K562 (cell line): ENCODE measurements around the gene TSPAN18. TPM values are rescaled to one million over a fixed set of nuclear protein-coding genes. Genes with fewer than 3 reads are reported as not detected.

Source experiments
- ATAC-seq: fragments of 200-7000 bp; cut with Tn5 transposase; 3 replicates; pipeline ENCODE4 v1.9.1; 2020; ENCODE audit warnings: moderate library complexity
- BruUV-seq: library from RNA; stranded (reverse); fragments of 400-500 nt; replicated peaks from 2 replicates; lab custom pipeline; 2021; lab: Mats Ljungman, UMichigan
- CTCF ChIA-PET: fragments of 300-600 bp; formaldehyde crosslinking; extraction: SDS; loops from one replicate; lab custom pipeline; 2021; ENCODE audit warnings: low intra/inter-chr PET ratio; lab: Yijun Ruan, JAX
- POLR2A ChIA-PET: fragments of 300-600, 350-650 bp; sonication (Branson Sonifier 250); formaldehyde crosslinking; extraction: SDS; loops from one replicate; lab custom pipeline; 2021; ENCODE audit warnings: antibody characterized with exemption, inconsistent platforms; lab: Yijun Ruan, JAX
- DNase-seq, 4 experiments: peaks; one replicate each; pipeline versions ENCODE4 v3.0.0 to v3.0.0-alpha.2; 2011 to 2018; ENCODE audit warnings: low spot score in 3 of 4, mixed read lengths in 3 of 4; ENCODE audit errors: extremely low read depth in 1 of 4
- FAIRE-seq: peaks from 2 replicates; lab custom pipeline; 2011; peaks lifted over from hg19 to GRCh38; lab: Jason Lieb, UNC
- H2AFZ ChIP-seq: 2 replicates; pipeline ENCODE4 v1.6.0; 2011; ENCODE audit warnings: low read depth, low read length, control low read depth, inconsistent platforms
- H3K27ac ChIP-seq: fragments of 200-600 bp; 3 replicates; pipeline ENCODE4 v1.8.0; 2011; ENCODE audit warnings: low read depth, mild to moderate bottlenecking, control low read depth, inconsistent platforms, low read length, moderate library complexity, mixed read lengths; ENCODE audit errors: extremely low read depth
- H3K27me3 ChIP-seq, 2 experiments: fragments of 300-600 bp in 1 of 2; 2 replicates in 1 of 2; 3 replicates in 1 of 2; pipeline versions ENCODE4 v1.6.0 to v1.8.0; 2011; ENCODE audit warnings: inconsistent platforms in 2 of 2, low read length in 2 of 2, mild to moderate bottlenecking in 1 of 2, mixed read lengths in 1 of 2, moderate library complexity in 1 of 2; ENCODE audit not compliant: control insufficient read depth in 2 of 2, insufficient read depth in 2 of 2
- H3K36me3 ChIP-seq: fragments of 300-600 bp; 3 replicates; pipeline ENCODE4 v1.8.0; 2011; ENCODE audit warnings: mild to moderate bottlenecking, low read length, inconsistent platforms; ENCODE audit not compliant: control insufficient read depth, insufficient read depth
- H3K4me1 ChIP-seq, 2 experiments: fragments of 200-600 bp in 1 of 2; replicated peaks in 1 of 2; 2 replicates in 1 of 2; 3 replicates in 1 of 2; pipeline versions ENCODE4 v1.5.1 to v1.8.0; 2011; ENCODE audit warnings: inconsistent platforms in 2 of 2, low read length in 2 of 2, mild to moderate bottlenecking in 1 of 2, mixed read lengths in 1 of 2, moderate library complexity in 1 of 2; ENCODE audit not compliant: control insufficient read depth in 2 of 2, insufficient read depth in 2 of 2
- H3K4me2 ChIP-seq: 2 replicates; pipeline ENCODE4 v1.6.1; 2011; ENCODE audit warnings: low read length, control low read depth, inconsistent platforms, mixed read lengths; ENCODE audit not compliant: insufficient read depth
- H3K4me3 ChIP-seq: fragments of 200-600 bp; sonication (generic), shearing (Covaris generic); 2 replicates; pipeline ENCODE4 v1.5.1; 2016; ENCODE audit warnings: control low read depth, inconsistent platforms
- H3K79me2 ChIP-seq: fragments of 200-600 bp; 3 replicates; pipeline ENCODE4 v1.8.0; 2011; ENCODE audit warnings: low read length, inconsistent platforms; ENCODE audit not compliant: control insufficient read depth, insufficient read depth
- H3K9ac ChIP-seq, 2 experiments: 2 replicates each; pipeline versions ENCODE4 v1.6.0 to v1.6.1; 2011; ENCODE audit warnings: low read depth in 2 of 2, low read length in 2 of 2, control low read depth in 1 of 2, inconsistent platforms in 1 of 2, mild to moderate bottlenecking in 1 of 2, mixed read lengths in 1 of 2; ENCODE audit not compliant: insufficient read depth in 1 of 2
- H3K9me1 ChIP-seq: one replicate; pipeline ENCODE4 v1.6.0; 2011; ENCODE audit warnings: inconsistent platforms, mild to moderate bottlenecking, low read length, moderate library complexity; ENCODE audit not compliant: control insufficient read depth, insufficient read depth
- H3K9me3 ChIP-seq: replicated peaks from 2 replicates; pipeline ENCODE4 v1.5.1; 2011; ENCODE audit warnings: low read depth, low read length, inconsistent platforms; ENCODE audit not compliant: control insufficient read depth, insufficient read depth
- H4K20me1 ChIP-seq: replicated peaks from 2 replicates; pipeline ENCODE4 v1.6.1; 2011; ENCODE audit warnings: low read length, inconsistent platforms, mixed read lengths; ENCODE audit not compliant: control insufficient read depth, insufficient read depth
- AFF4 ChIP-seq: sonication (generic); formaldehyde crosslinking; IDR thresholded peaks from 2 replicates; pipeline ENCODE4 v1.8.0; 2023; ENCODE audit warnings: mild to moderate bottlenecking, missing genetic modification reagents
- ATF4 ChIP-seq: fragments of 450-650 bp; formaldehyde crosslinking; IDR thresholded peaks from 2 replicates; pipeline ENCODE4 v1.4.0; 2022; ENCODE audit warnings: mild to moderate bottlenecking, moderate library complexity
- BRCA1 ChIP-seq, 2 experiments: fragments of 450-650 bp in 1 of 2; sonication (generic) in 1 of 2; formaldehyde crosslinking in 1 of 2; IDR thresholded peaks; 2 replicates each; pipeline versions ENCODE4 v1.5.0 to v1.6.1; 2017 to 2020; ENCODE audit warnings: mild to moderate bottlenecking in 1 of 2, missing genetic modification reagents in 1 of 2
- HCFC1 ChIP-seq: IDR thresholded peaks from 2 replicates; pipeline ENCODE4 v1.6.1; 2012; ENCODE audit warnings: low read depth, low read length, improper control_type of control experiment
- HOMEZ ChIP-seq: fragments of 250-450 bp; sonication (Bioruptor Pico); IDR thresholded peaks from 2 replicates; pipeline ENCODE4 v1.4.0; 2020; ENCODE audit warnings: mild to moderate bottlenecking, moderate library complexity
- MEIS2 ChIP-seq: fragments of 450-650 bp; IDR thresholded peaks from 2 replicates; pipeline ENCODE4 v1.6.1; 2014; ENCODE audit warnings: mild to moderate bottlenecking; ENCODE audit not compliant: partially characterized antibody
- SFPQ ChIP-seq: fragments of 200-400 bp; formaldehyde crosslinking; IDR thresholded peaks from 2 replicates; pipeline ENCODE4 v1.6.1; 2017; ENCODE audit warnings: mild to moderate bottlenecking, low read depth, low read length, moderate library complexity
- ZKSCAN3 ChIP-seq: fragments of 250-450 bp; sonication (Bioruptor Pico); IDR thresholded peaks from 2 replicates; pipeline ENCODE4 v1.4.0; 2020
- ZNF121 ChIP-seq: sonication (generic); formaldehyde crosslinking; conservative IDR thresholded peaks from 2 replicates; pipeline ENCODE4 v1.8.0; 2022; ENCODE audit warnings: missing genetic modification reagents
- ZNF165 ChIP-seq: fragments of 250-450 bp; sonication (Bioruptor Pico); IDR thresholded peaks from 2 replicates; pipeline ENCODE4 v1.4.0; 2020; ENCODE audit warnings: borderline replicate concordance
- ZNF232 ChIP-seq: sonication (generic); formaldehyde crosslinking; IDR thresholded peaks from 2 replicates; pipeline ENCODE4 v1.8.0; 2022; ENCODE audit warnings: mild to moderate bottlenecking, missing genetic modification reagents
- ZNF431 ChIP-seq: sonication (generic); formaldehyde crosslinking; IDR thresholded peaks from 2 replicates; pipeline ENCODE4 v1.8.0; 2022; ENCODE audit warnings: mild to moderate bottlenecking, missing genetic modification reagents
- ZZZ3 ChIP-seq: fragments of 450-650 bp; IDR thresholded peaks from 2 replicates; pipeline ENCODE4 v1.6.1; 2016; ENCODE audit warnings: antibody characterized with exemption, mild to moderate bottlenecking, moderate library complexity
- WGBS: fragments of 100-300 bp; shearing (Covaris generic); methylation state at CpG from one replicate; pipeline ENCODE4 v1.1.6; 2016; ENCODE audit warnings: low coverage, mixed read lengths; ENCODE audit not compliant: insufficient coverage; ENCODE audit errors: missing lambda C conversion rate; 5-methylcytosine and 5-hydroxymethylcytosine counted together
- in situ Hi-C: fragments of 300-500 bp; cut with MboI; formaldehyde crosslinking; loops from 4 replicates; pipeline ENCODE4 v1.15.0; 2018; ENCODE audit warnings: inconsistent platforms, mixed read lengths
- intact Hi-C: fragments of 100-400 bp; cut with micrococcal nuclease; formaldehyde crosslinking; loops from 2 replicates; pipeline ENCODE4 v1.14.2; 2022
- polyA plus RNA-seq, 8 experiments: library from polyadenylated mRNA; depleted of rRNA in 4 of 8; stranded (reverse) in 5 of 8; unstranded in 3 of 8; fragments of >200 nt; fragmentation: Nextera tagmentation in 2 of 8; fragmentation: Illumina TruSeq in 1 of 8; extraction: Ambion mirVana in 2 of 8; extraction: Trizol in 1 of 8; gene quantifications; 2 replicates each; pipeline versions ENCODE4 v1.2.1 to v1.2.3, GENCODE V29; 2011 to 2014; ENCODE audit warnings: inconsistent platforms in 1 of 8, missing spikeins in 1 of 8
- total RNA-seq, 7 experiments: library from RNA; depleted of rRNA in 6 of 7; stranded (reverse); fragments of >200 nt in 6 of 7; fragmentation: Illumina TruSeq in 2 of 7; extraction: Trizol in 2 of 7; gene quantifications; 2 replicates each; pipeline versions ENCODE4 v1.2.1 to v1.2.3, GENCODE V29; 2011 to 2021; ENCODE audit warnings: low replicate concordance in 1 of 7

The TSPAN18 gene
- total and polyA plus RNA-seq, 9 of the 15 experiments (the other 6 are each of a cell fraction or from before 2014, with no cell fraction given), result 0.17 to 0.35 (median 0.22) TPM; not detected in 4

GRCh38 chr11:44868021-44868420 is 141.3 kb downstream of the TSPAN18 start:
- BruUV-seq, result no TSS peak
- no peaks in the 10 kb centered on the region for H3K36me3 ChIP-seq
- CTCF ChIA-PET, result no interaction called here
- no peak overlapping the region for H2AFZ ChIP-seq
- no peak overlapping the region for H3K9ac ChIP-seq
- FAIRE-seq (no peak), DNase-seq (no peak), ATAC-seq (no peak)
- no peaks in the 10 kb centered on the region for H3K4me1 ChIP-seq
- 1% methylated on average over 6 of the region's 6 CpGs for WGBS
- no peaks in the 10 kb centered on the region for H3K79me2 ChIP-seq
- H3K27me3 ChIP-seq, result peaks cover 3 to 45% of the 10 kb centered on the region in 2 experiments; a peak in 4 of 5 replicates
- POLR2A ChIA-PET, result no interaction called here
- H3K9me3 ChIP-seq, result no peaks in the 10 kb centered on the region
- no peak overlapping the region for H3K27ac ChIP-seq
- intact Hi-C loops (no loop called here), in situ Hi-C loops (no loop called here)
- no peaks in the 10 kb centered on the region for H3K9me1 ChIP-seq
- no peak overlapping the region for H3K4me2 ChIP-seq
- H4K20me1 ChIP-seq, result no peaks in the 10 kb centered on the region
- H3K4me3 ChIP-seq, result no peak overlapping the region
- TF ChIP-seq ZNF431, result no peak
- no peak for TF ChIP-seq ZNF232 (CRISPR knock-in tag)
- TF ChIP-seq ZNF121 (CRISPR knock-in tag), result no peak
- TF ChIP-seq AFF4 (CRISPR knock-in tag), result no peak
- TF ChIP-seq SFPQ, result no peak
- TF ChIP-seq HOMEZ (CRISPR knock-in tag), result no peak
- no peak for TF ChIP-seq BRCA1 (IDR thresholded peaks at IDR 0.05)
- no peak for TF ChIP-seq BRCA1 (CRISPR knock-in tag; IDR thresholded peaks at IDR 0.05)
- no peak for TF ChIP-seq ZKSCAN3 (CRISPR knock-in tag)
- TF ChIP-seq ATF4 (CRISPR knock-in tag), result no peak
- TF ChIP-seq ZZZ3, result no peak
- TF ChIP-seq HCFC1, result no peak
- TF ChIP-seq MEIS2, result no peak
- no peak for TF ChIP-seq ZNF165 (CRISPR knock-in tag)
